HL-60 (cell line): Measurements from ENCODE around the gene CYTH1.

Source experiments
- DNase-seq, 2 experiments: peaks; one replicate each; pipeline ENCODE4 v3.0.0-alpha.2; 2010 to 2020; ENCODE audit warnings: low read depth in 1 of 2, low spot score in 1 of 2
- H3K27ac ChIP-seq: fragments of 250-450 bp; sonication (Bioruptor Pico); replicated peaks from 2 replicates; pipeline ENCODE4 v1.5.1; 2020; ENCODE audit warnings: mild to moderate bottlenecking, moderate library complexity
- H3K27me3 ChIP-seq: fragments of 250-450 bp; sonication (Bioruptor Pico); 2 replicates; pipeline ENCODE4 v1.5.1; 2021; ENCODE audit warnings: mild to moderate bottlenecking, moderate library complexity; ENCODE audit not compliant: insufficient read depth, poor library complexity, severe bottlenecking
- H3K4me3 ChIP-seq: replicated peaks from 2 replicates; pipeline ENCODE4 v1.5.1; 2011; ENCODE audit warnings: mild to moderate bottlenecking, control low read depth, low read length; ENCODE audit not compliant: insufficient read depth
- CTCF ChIP-seq: IDR thresholded peaks from one replicate; pipeline ENCODE4 v1.5.1; 2011; ENCODE audit warnings: low read length, control low read depth, inconsistent platforms; ENCODE audit not compliant: insufficient read depth
- GABPA ChIP-seq: IDR thresholded peaks from 2 replicates; pipeline ENCODE4 v1.6.1; 2012; ENCODE audit warnings: low read depth
- POLR2AphosphoS5 ChIP-seq: IDR thresholded peaks from 2 replicates; pipeline ENCODE4 v1.6.1; 2012; ENCODE audit warnings: low read depth
- REST ChIP-seq: IDR thresholded peaks from 2 replicates; pipeline ENCODE4 v1.6.1; 2012; ENCODE audit warnings: low read depth; ENCODE audit not compliant: insufficient replicate concordance
- SPI1 ChIP-seq: IDR thresholded peaks from 2 replicates; pipeline ENCODE4 v1.6.1; 2012; ENCODE audit warnings: low read depth, mild to moderate bottlenecking, borderline replicate concordance

The CYTH1 gene

GRCh38 chr17:78738698-78739097 lies 43.4 kb downstream of the CYTH1 start:
- no peak overlapping the region for H3K27ac ChIP-seq

GRCh38 chr17:78738278-78738677 lies 43.8 kb downstream of the CYTH1 start:
- no peak for DNase-seq

More at GRCh38 chr17:78738698-78739097, 43.4 kb downstream of the CYTH1 start:
- TF ChIP-seq GABPA = no peak
- no peak for TF ChIP-seq SPI1
- no peak for TF ChIP-seq REST
- TF ChIP-seq POLR2AphosphoS5 = no peak
- no peak for TF ChIP-seq CTCF
- no peaks in the 10 kb centered on the region for H3K27me3 ChIP-seq
- DNase-seq = no peak
- no peak overlapping the region for H3K4me3 ChIP-seq

More at GRCh38 chr17:78738278-78738677, 43.8 kb downstream of the CYTH1 start:
- Histone ChIP-seq H3K27me3 (no peaks in the 10 kb centered on the region), H3K27ac (no peak overlapping the region), H3K4me3 (no peak overlapping the region)
- no peak for TF ChIP-seq SPI1
- TF ChIP-seq POLR2AphosphoS5 = no peak
- no peak for TF ChIP-seq REST
- TF ChIP-seq GABPA = no peak
- no peak for TF ChIP-seq CTCF
